Measurements from ENCODE around the gene KRTAP10-1. TPM values are rescaled to one million over a fixed set of nuclear protein-coding genes. Genes with fewer than 3 reads are reported as not detected.
A peak's percentile ranks its signal among the peaks of the same experiment; 100 is the strongest.

The KRTAP10-1 gene
- total RNA-seq, 1 donor from 2014 or later: not detected

GRCh38 chr21:44518686-44519085 is 21.3 kb downstream of the KRTAP10-1 start:
- no peaks in the 10 kb centered on the region for H3K9me3 ChIP-seq
- H3K4me3 ChIP-seq: no peak overlapping the region
- peaks cover 8% of the 10 kb centered on the region for H3K27me3 ChIP-seq (ENCODE audit: low read depth)
- no peaks in the 10 kb centered on the region for H3K36me3 ChIP-seq
- ATAC-seq (no peak), DNase-seq (no peak)
- TF ChIP-seq CTCF (IDR thresholded peaks at IDR 0.05): no peak
- H3K27ac ChIP-seq: no peak overlapping the region
- intact Hi-C loops (cut with DNase I): no loop called here
- no peaks in the 10 kb centered on the region for H3K4me1 ChIP-seq

GRCh38 chr21:44517175-44517899 is 22.7 kb downstream of the KRTAP10-1 start:
- ATAC-seq (no peak), DNase-seq (peak; percentile 38)
- H3K27ac ChIP-seq: no peak overlapping the region
- no peaks in the 10 kb centered on the region for H3K9me3 ChIP-seq
- peaks cover 8% of the 10 kb centered on the region for H3K27me3 ChIP-seq (ENCODE audit: low read depth)
- H3K4me3 ChIP-seq: no peak overlapping the region
- TF ChIP-seq CTCF (IDR thresholded peaks at IDR 0.05): no peak
- no peaks in the 10 kb centered on the region for H3K36me3 ChIP-seq
- intact Hi-C loops (cut with DNase I): no loop called here
- no peaks in the 10 kb centered on the region for H3K4me1 ChIP-seq

- H3K4me3 ChIP-seq: no peak overlapping the region
- ATAC-seq: no peak
- H3K9me3 ChIP-seq: no peaks in the 10 kb centered on the region
- no peaks in the 10 kb centered on the region for H3K4me1 ChIP-seq
- no peaks in the 10 kb centered on the region for H3K36me3 ChIP-seq
- TF ChIP-seq CTCF (IDR thresholded peaks at IDR 0.05): no peak
- intact Hi-C loops (cut with DNase I): no loop called here
- peaks cover 8% of the 10 kb centered on the region for H3K27me3 ChIP-seq (ENCODE audit: low read depth)
- no peak overlapping the region for H3K27ac ChIP-seq
- DNase-seq: peak; percentile 20
Observed at GRCh38 chr21:44516828-44517174, 23.2 kb downstream of the KRTAP10-1 start.

- H3K4me3 ChIP-seq: no peak overlapping the region
- no peaks in the 10 kb centered on the region for H3K4me1 ChIP-seq
- no peak for TF ChIP-seq CTCF (IDR thresholded peaks at IDR 0.05)
- no peak overlapping the region for H3K27ac ChIP-seq
- peak; percentile 34 for DNase-seq
- H3K27me3 ChIP-seq (ENCODE audit: low read depth): peaks cover 8% of the 10 kb centered on the region
- no peaks in the 10 kb centered on the region for H3K9me3 ChIP-seq
- H3K36me3 ChIP-seq: no peaks in the 10 kb centered on the region
- intact Hi-C loops (cut with DNase I): no loop called here
- ATAC-seq: no peak
Observed at GRCh38 chr21:44516342-44516741, 23.7 kb downstream of the KRTAP10-1 start.

GRCh38 chr21:44515359-44516165 is 24.4 kb downstream of the KRTAP10-1 start:
- ATAC-seq: no peak
- peaks cover 2% of the 10 kb centered on the region for H3K4me1 ChIP-seq
- DNase-seq: peak; percentile 32
- peaks cover 12% of the 10 kb centered on the region for H3K27me3 ChIP-seq (ENCODE audit: low read depth)
- H3K9me3 ChIP-seq: no peaks in the 10 kb centered on the region
- intact Hi-C loops (cut with DNase I): no loop called here
- no peak for TF ChIP-seq CTCF (IDR thresholded peaks at IDR 0.05)
- H3K4me3 ChIP-seq: no peak overlapping the region
- H3K36me3 ChIP-seq: no peaks in the 10 kb centered on the region
- no peak overlapping the region for H3K27ac ChIP-seq

Measured in lower lobe of right lung (tissue), 2 donors.